ENCODE data around the gene LIPF. TPM values are rescaled to one million over a fixed set of nuclear protein-coding genes. Genes with fewer than 3 reads are reported as not detected.

LIPF gene
- total and polyA plus RNA-seq, 2 of the 4 experiments (the other 2 are of a cell fraction), result not detected

- Histone ChIP-seq H3K9me1 (ENCODE audit: insufficient read depth, low read length) (no peaks in the 10 kb centered on the region), H3K9ac (ENCODE audit: low read depth, low read length) (no peak overlapping the region), H4K8ac (ENCODE audit: low read depth in 2 of 2, low read length in 2 of 2) (no peak overlapping the region), H2AK5ac (ENCODE audit: low read depth, low read length) (no peak overlapping the region), H3K4me2 (ENCODE audit: low read depth, low read length) (no peak overlapping the region), H3K23ac (ENCODE audit: low read depth, low read length) (no peak overlapping the region), H2BK5ac (ENCODE audit: low read depth, low read length, poor library complexity, severe bottlenecking) (no peak overlapping the region), H2BK120ac (ENCODE audit: low read depth, low read length) (no peak overlapping the region), H3K27ac (ENCODE audit: insufficient read depth, low read length) (no peak overlapping the region), H3K9me3 (ENCODE audit: control insufficient read depth, insufficient read depth, low read length) (no peaks in the 10 kb centered on the region), H3K4ac (ENCODE audit: low read depth, low read length) (no peak overlapping the region), H2BK20ac (ENCODE audit: low read depth, low read length) (no peak overlapping the region), H3K79me1 (ENCODE audit: low read depth in 1 of 2, low read length in 2 of 2) (no peaks in the 10 kb centered on the region), H3K27me3 (ENCODE audit: control insufficient read depth, insufficient read depth, low read length) (no peaks in the 10 kb centered on the region; the same call in 1 of the 2 replicates), H4K20me1 (ENCODE audit: insufficient read depth, low read length) (no peaks in the 10 kb centered on the region), H2BK15ac (ENCODE audit: low read depth, low read length) (no peak overlapping the region), H3K14ac (replicated peaks; ENCODE audit: low read depth, low read length) (peak overlapping the region; percentile 22; the same call in 1 of the 2 replicates), H3K18ac (ENCODE audit: low read depth, low read length) (no peak overlapping the region), H3K4me1 (ENCODE audit: control insufficient read depth, insufficient read depth, low read length) (no peaks in the 10 kb centered on the region), H3K4me3 (ENCODE audit: insufficient read depth, low read depth, low read length) (no peak overlapping the region), H4K91ac (ENCODE audit: insufficient read depth, low read depth, low read length) (no peak overlapping the region), H2AK9ac (replicated peaks; ENCODE audit: low read depth, low read length, poor library complexity) (no peak overlapping the region), H3K56ac (ENCODE audit: extremely low read depth, insufficient read depth, low read length) (no peak overlapping the region), H2AFZ (replicated peaks; ENCODE audit: low read length, poor library complexity) (no peak overlapping the region), H4K5ac (ENCODE audit: low read depth, low read length) (no peak overlapping the region), H3K36me3 (ENCODE audit: control insufficient read depth, insufficient read depth, low read length) (no peaks in the 10 kb centered on the region)
- in situ Hi-C loops (cut with MboI; ENCODE audit: low sequenced_read_pairs), result no loop called here
- no TSS peak for BruUV-seq (replicated peaks)
- TF ChIP-seq SMC3 (IDR thresholded peaks at IDR 0.05; ENCODE audit: low read depth, low read length), result no peak
- no peak for TF ChIP-seq RCOR1 (IDR thresholded peaks at IDR 0.05; ENCODE audit: insufficient replicate concordance, low read length)
- TF ChIP-seq USF2 (IDR thresholded peaks at IDR 0.05; ENCODE audit: low read depth, low read length), result no peak
- no peak for TF ChIP-seq RAD21 (IDR thresholded peaks at IDR 0.05; ENCODE audit: low read length)
- no peak for TF ChIP-seq RFX5 (IDR thresholded peaks at IDR 0.05; ENCODE audit: low read depth, low read length)
- no peak for TF ChIP-seq CHD1 (IDR thresholded peaks at IDR 0.05; ENCODE audit: low read depth, low read length)
- no peak for TF ChIP-seq CEBPB (IDR thresholded peaks at IDR 0.05; ENCODE audit: low read depth, low read length)
- TF ChIP-seq BHLHE40 (IDR thresholded peaks at IDR 0.05; ENCODE audit: low read depth, low read length), result no peak
- no peak for TF ChIP-seq MXI1 (IDR thresholded peaks at IDR 0.05; ENCODE audit: borderline replicate concordance, low read depth, low read length)
- TF ChIP-seq CTCF (conservative IDR thresholded peaks at IDR 0.05; ENCODE audit: low read depth, low read length), result no peak
- no peak for TF ChIP-seq POLR2A (IDR thresholded peaks at IDR 0.05; ENCODE audit: low read depth, low read length)
- TF ChIP-seq MAZ (IDR thresholded peaks at IDR 0.05; ENCODE audit: borderline replicate concordance, low read depth, low read length), result no peak
- no peak for TF ChIP-seq FOS (IDR thresholded peaks at IDR 0.05; ENCODE audit: low read depth, low read length)
- TF ChIP-seq MAFK (IDR thresholded peaks at IDR 0.05; ENCODE audit: low read depth, low read length), result no peak
- TF ChIP-seq ELK1 (IDR thresholded peaks at IDR 0.05; ENCODE audit: borderline replicate concordance, low read depth, low read length), result no peak
- TF ChIP-seq NFE2L2 (IDR thresholded peaks at IDR 0.05; ENCODE audit: low read depth, low read length), result no peak
- dilution Hi-C loops (cut with HindIII; ENCODE audit: low sequenced_read_pairs, unreplicated experiment), result no loop called here
- 94% methylated on average over 3 of the region's 6 CpGs; no CpG with 5 or more reads in 1 of the 2 experiments for WGBS, 2 experiments (ENCODE audit: extremely low coverage in 2 of 2, insufficient read length in 1 of 2)
- ChIA-PET POLR2A (ENCODE audit: unreplicated experiment) (no interaction called here), CTCF (interaction anchor here (0.6 to 1.3 kb wide), 2 partner anchors 9 to 27 kb away, joined by 5 to 7 read pairs; no protein-coding TSS in a partner anchor)
- intact Hi-C loops (cut with micrococcal nuclease), result loop anchor here (2.0 kb wide), 1 partner anchor 121 kb away; no protein-coding TSS in a partner anchor
- DNase-seq (no peak), ATAC-seq (ENCODE audit: low read depth) (no peak)
These were observed 25.1 kb downstream of the LIPF start for GRCh38 chr10:88689366-88689765.
